Glutamatergic neuron (in vitro differentiated cells): ENCODE results near the gene COX7A1. TPM values are rescaled to one million over a fixed set of nuclear protein-coding genes. Genes with fewer than 3 reads are reported as not detected.
"Not testable (repeated sequence)": the region's sequence is repeated elsewhere in the genome, so short reads cannot be mapped to it uniquely, and the experiment has no call there.

Source experiments
- DNase-seq: peaks from one replicate; pipeline ENCODE4 v3.0.0; 2022
- H3K27ac Mint-ChIP-seq: one replicate; pipeline ENCODE4 v1.8.0; 2020; ENCODE audit warnings: mild to moderate bottlenecking, mixed read lengths, inconsistent platforms; ENCODE audit not compliant: unreplicated experiment
- H3K27me3 Mint-ChIP-seq: one replicate; pipeline ENCODE4 v1.8.0; 2020; ENCODE audit warnings: mild to moderate bottlenecking, moderate library complexity, mixed read lengths, inconsistent platforms; ENCODE audit not compliant: unreplicated experiment
- H3K36me3 Mint-ChIP-seq: one replicate; pipeline ENCODE4 v1.8.0; 2020; ENCODE audit warnings: mild to moderate bottlenecking, mixed read lengths, inconsistent platforms; ENCODE audit not compliant: unreplicated experiment
- H3K4me1 Mint-ChIP-seq: one replicate; pipeline ENCODE4 v1.8.0; 2020; ENCODE audit warnings: mild to moderate bottlenecking, low read depth, mixed read lengths, inconsistent platforms; ENCODE audit not compliant: unreplicated experiment
- H3K4me3 Mint-ChIP-seq: one replicate; pipeline ENCODE4 v1.8.0; 2020; ENCODE audit warnings: mild to moderate bottlenecking, mixed read lengths, inconsistent platforms; ENCODE audit not compliant: unreplicated experiment
- H3K9me3 Mint-ChIP-seq: one replicate; pipeline ENCODE4 v1.8.0; 2020; ENCODE audit warnings: mild to moderate bottlenecking, moderate library complexity, mixed read lengths, inconsistent platforms; ENCODE audit not compliant: unreplicated experiment
- long read RNA-seq: library from polyadenylated mRNA; unstranded; transcript quantifications from one replicate; pipeline ENCODE4 v2.0.0, GENCODE V29; 2020; ENCODE audit not compliant: unreplicated experiment
- total RNA-seq: library from RNA; stranded (reverse); fragmentation: NEBNext Ultra II Directional; extraction: Animal tissue kit (Norgen Biotek cat#: 25700); gene quantifications from one replicate; pipeline ENCODE4 v1.2.1, GENCODE V29; 2021; ENCODE audit not compliant: unreplicated experiment
- TF ChIP-seq, protein P1 (sequence below): fragments of 200-600 bp; sonication (generic); IDR thresholded peaks from one replicate; pipeline ENCODE4 v1.5.0; 2021; ENCODE audit not compliant: partially characterized antibody, unreplicated experiment

Gene COX7A1
- 62.3 TPM for total RNA-seq
- long read RNA-seq, transcript COX7A1-201 (4 exons, 762 nt) = major isoform, 68 of 74 reads
- long read RNA-seq, partial matches to known transcripts = 0 of 74 reads
- long read RNA-seq, other reads (novel, unspliced or antisense) = 2 of 74 reads

- Mint-ChIP-seq H3K27me3 (peaks cover 3% of the 10 kb centered on the region), H3K4me3 (peak within 1 kb of the TSS; percentile 84), H3K27ac (peak within 1 kb of the TSS; percentile 66), H3K36me3 (peaks cover 5% of the 10 kb centered on the region), H3K9me3 (peaks cover 5% of the 10 kb centered on the region), H3K4me1 (peaks cover 3% of the 10 kb centered on the region)
- TF ChIP-seq, protein P1, sequence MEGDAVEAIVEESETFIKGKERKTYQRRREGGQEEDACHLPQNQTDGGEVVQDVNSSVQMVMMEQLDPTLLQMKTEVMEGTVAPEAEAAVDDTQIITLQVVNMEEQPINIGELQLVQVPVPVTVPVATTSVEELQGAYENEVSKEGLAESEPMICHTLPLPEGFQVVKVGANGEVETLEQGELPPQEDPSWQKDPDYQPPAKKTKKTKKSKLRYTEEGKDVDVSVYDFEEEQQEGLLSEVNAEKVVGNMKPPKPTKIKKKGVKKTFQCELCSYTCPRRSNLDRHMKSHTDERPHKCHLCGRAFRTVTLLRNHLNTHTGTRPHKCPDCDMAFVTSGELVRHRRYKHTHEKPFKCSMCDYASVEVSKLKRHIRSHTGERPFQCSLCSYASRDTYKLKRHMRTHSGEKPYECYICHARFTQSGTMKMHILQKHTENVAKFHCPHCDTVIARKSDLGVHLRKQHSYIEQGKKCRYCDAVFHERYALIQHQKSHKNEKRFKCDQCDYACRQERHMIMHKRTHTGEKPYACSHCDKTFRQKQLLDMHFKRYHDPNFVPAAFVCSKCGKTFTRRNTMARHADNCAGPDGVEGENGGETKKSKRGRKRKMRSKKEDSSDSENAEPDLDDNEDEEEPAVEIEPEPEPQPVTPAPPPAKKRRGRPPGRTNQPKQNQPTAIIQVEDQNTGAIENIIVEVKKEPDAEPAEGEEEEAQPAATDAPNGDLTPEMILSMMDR = no peak
- DNase-seq = peak; percentile 77
Observed at GRCh38 chr19:36152352-36153091, at the start of gene COX7A1. TSS of gene COX7A1 (minus strand) at chr19:36152447. CDS start at chr19:36152407, 40 bp downstream.

- no peak for DNase-seq
- peaks cover 4% of the 10 kb centered on the region for H3K36me3 Mint-ChIP-seq
- H3K4me3 Mint-ChIP-seq = no peak overlapping the region
- peaks cover 1% of the 10 kb centered on the region for H3K27me3 Mint-ChIP-seq
- no peak overlapping the region for H3K27ac Mint-ChIP-seq
- no peaks in the 10 kb centered on the region for H3K9me3 Mint-ChIP-seq
- TF ChIP-seq, protein P1 = no peak
- no peaks in the 10 kb centered on the region for H3K4me1 Mint-ChIP-seq
Observed at GRCh38 chr19:36201684-36202083, 49.4 kb upstream of the COX7A1 start.

DNA sequence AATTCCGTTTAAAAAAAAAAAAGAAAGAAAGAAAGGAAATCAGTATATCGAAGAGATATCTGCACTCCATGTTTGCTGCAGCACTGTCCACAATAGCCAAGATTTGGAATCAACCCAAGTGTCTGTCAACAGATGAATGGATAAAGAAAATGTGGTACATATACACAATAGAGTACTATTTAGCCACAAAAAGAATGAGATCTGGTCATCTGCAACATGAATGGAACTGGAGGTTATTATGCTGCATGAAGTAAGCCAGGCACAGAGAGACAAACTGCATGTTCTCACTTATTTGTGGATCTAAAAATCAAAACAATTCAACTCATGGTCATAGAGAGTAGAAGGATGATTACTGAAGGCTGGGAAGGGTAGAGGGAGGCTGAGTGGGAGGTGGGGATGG is 45.9 kb upstream of the COX7A1 start:
- no peak for DNase-seq
- TF ChIP-seq, protein P1 = no peak

GRCh38 chr19:36196249-36196648 is 44.0 kb upstream of the COX7A1 start:
- no peak for DNase-seq
- Mint-ChIP-seq H3K27ac (no peak overlapping the region), H3K9me3 (no peaks in the 10 kb centered on the region), H3K4me3 (no peak overlapping the region), H3K27me3 (peaks cover 1% of the 10 kb centered on the region), H3K4me1 (no peaks in the 10 kb centered on the region), H3K36me3 (peaks cover 7% of the 10 kb centered on the region)
- TF ChIP-seq, protein P1 = no peak

More for the DNA sequence above, 45.9 kb upstream of the COX7A1 start:
- Mint-ChIP-seq H3K4me1 (no peaks in the 10 kb centered on the region), H3K27me3 (peaks cover 1% of the 10 kb centered on the region), H3K27ac (no peak overlapping the region), H3K9me3 (no peaks in the 10 kb centered on the region), H3K36me3 (peaks cover 11% of the 10 kb centered on the region), H3K4me3 (no peak overlapping the region)

- H3K4me3 Mint-ChIP-seq, H3K27ac Mint-ChIP-seq, DNase-seq, H3K4me1 Mint-ChIP-seq, H3K9me3 Mint-ChIP-seq, H3K27me3 Mint-ChIP-seq, H3K36me3 Mint-ChIP-seq: not testable (repeated sequence)
Observed at GRCh38 chr19:36186722-36187121, 34.5 kb upstream of the COX7A1 start.
